Measurements from ENCODE around the gene MZB1.

The MZB1 gene

DNA sequence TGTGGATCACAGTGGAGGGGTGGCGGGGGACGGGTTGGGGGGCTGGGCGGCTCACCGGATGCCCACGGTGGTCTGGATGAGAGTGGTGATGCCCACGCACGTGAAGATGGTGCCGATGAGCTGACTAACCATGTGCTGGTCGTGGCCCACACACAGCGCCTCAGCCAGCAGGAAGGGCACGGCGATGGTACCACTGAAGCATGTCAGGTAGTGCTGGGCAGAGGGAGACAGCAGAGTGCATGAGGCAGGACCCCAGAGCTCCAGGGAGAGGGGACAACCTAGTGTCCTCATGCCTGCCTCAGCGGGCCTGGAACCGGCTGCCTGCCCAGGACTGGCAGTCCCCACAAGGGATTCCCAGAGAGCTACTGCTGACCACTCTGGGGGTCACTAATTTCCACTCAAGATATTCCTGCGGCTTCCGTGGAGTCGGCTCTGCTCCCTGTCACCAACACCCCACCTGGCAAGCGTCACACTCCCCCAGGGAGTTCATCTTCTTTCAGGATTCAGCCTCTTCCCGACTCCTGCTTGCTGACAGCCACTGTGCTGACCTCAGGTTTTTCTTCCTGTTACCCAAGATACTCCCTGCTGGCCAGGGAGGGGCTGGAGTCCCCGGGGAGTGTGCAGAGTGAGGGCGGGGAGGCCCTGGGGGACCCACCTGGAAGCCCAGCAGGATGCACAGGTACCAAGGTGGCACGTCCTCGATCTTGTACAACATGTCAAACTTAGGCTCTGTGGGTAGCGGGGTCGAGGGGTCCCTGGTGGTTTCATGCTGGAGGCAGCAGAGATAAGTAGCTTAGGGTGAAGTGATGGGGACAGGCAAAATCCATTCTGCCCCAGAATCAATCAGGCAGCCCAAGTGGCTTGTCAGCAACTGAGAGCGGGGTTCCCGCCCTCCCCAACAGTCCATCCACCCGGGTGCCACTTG, 7.6 kb downstream of the MZB1 start:
- DNase-seq (ENCODE audit: insufficient read length), result no peak
- FAIRE-seq, result no peak
- TF ChIP-seq POLR2A (IDR thresholded peaks at IDR 0.05; ENCODE audit: low read depth, low read length) (no peak), TAF1 (IDR thresholded peaks at IDR 0.05; ENCODE audit: borderline replicate concordance, low read depth, low read length) (no peak), POLR2AphosphoS5 (IDR thresholded peaks at IDR 0.05; ENCODE audit: low read depth, low read length) (no peak)

DNA sequence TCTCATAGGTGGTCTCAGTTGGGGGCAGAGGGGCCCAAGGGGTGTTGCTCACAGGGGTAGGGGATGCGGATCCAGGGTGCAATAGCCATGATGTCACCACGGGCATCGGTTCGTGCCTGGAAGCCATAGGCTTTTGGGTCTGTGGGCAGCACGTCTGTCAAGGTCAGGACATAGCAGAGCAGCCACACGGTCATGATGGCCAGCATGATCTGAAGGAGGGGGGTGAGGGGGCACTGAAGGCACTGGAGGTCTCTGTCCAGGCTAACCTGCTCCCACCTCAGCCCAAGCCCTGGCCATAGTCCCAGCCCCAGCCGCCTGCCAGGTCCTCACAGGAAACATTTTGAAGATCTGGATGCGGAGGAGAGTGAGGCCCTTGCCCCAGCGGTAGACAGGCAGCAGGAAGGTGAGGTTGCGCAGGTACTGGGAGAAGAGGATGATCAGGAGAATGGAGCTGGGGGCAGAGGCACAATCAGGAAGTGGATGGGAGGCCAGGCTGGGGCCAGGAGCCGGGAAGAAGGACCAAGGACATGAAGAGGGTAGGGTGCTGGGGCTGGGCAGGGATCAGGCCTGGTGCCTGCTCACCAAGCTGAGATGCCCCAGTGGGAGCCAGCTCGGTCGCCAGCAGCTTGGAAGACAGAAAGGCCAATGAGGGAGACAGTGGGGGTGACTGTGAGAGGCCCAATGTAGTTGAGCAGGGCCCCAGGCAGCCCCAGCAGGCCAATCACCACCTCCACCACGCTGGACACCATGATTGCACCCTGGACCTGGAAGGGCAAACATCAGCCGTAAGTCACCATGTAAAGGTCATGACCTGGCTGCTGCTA, 9.9 kb downstream of the MZB1 start:
- no peak for TF ChIP-seq TAF1 (IDR thresholded peaks at IDR 0.05; ENCODE audit: borderline replicate concordance, low read depth, low read length)
- no peak for TF ChIP-seq POLR2A (IDR thresholded peaks at IDR 0.05; ENCODE audit: low read depth, low read length)
- no peak for TF ChIP-seq POLR2AphosphoS5 (IDR thresholded peaks at IDR 0.05; ENCODE audit: low read depth, low read length)
- no peak for FAIRE-seq
- DNase-seq (ENCODE audit: insufficient read length), result no peak

DNA sequence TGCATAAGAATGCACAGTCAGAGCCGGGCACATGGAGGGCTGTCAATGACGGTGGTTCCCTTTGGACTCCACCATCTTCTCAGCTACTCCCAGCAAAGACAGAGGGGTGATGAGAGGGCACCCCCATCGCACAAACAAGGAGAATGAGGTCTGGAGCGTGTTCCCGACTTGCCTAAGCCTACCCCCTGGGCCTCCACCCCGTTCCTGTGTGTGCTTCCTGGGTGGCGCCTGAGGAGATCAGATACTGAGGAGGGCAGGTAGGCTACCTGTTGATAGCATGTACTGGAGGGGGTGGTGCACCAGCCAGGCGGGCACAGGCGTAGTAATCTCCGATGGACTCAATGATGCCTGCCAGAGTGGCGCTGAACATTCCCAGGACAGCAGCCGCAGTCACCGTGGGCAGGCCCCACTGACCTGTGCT, 10.8 kb downstream of the MZB1 start:
- DNase-seq (ENCODE audit: insufficient read length), result no peak
- TF ChIP-seq POLR2A (IDR thresholded peaks at IDR 0.05; ENCODE audit: low read depth, low read length), result no peak
- TF ChIP-seq POLR2AphosphoS5 (IDR thresholded peaks at IDR 0.05; ENCODE audit: low read depth, low read length), result no peak
- FAIRE-seq, result no peak

DNA sequence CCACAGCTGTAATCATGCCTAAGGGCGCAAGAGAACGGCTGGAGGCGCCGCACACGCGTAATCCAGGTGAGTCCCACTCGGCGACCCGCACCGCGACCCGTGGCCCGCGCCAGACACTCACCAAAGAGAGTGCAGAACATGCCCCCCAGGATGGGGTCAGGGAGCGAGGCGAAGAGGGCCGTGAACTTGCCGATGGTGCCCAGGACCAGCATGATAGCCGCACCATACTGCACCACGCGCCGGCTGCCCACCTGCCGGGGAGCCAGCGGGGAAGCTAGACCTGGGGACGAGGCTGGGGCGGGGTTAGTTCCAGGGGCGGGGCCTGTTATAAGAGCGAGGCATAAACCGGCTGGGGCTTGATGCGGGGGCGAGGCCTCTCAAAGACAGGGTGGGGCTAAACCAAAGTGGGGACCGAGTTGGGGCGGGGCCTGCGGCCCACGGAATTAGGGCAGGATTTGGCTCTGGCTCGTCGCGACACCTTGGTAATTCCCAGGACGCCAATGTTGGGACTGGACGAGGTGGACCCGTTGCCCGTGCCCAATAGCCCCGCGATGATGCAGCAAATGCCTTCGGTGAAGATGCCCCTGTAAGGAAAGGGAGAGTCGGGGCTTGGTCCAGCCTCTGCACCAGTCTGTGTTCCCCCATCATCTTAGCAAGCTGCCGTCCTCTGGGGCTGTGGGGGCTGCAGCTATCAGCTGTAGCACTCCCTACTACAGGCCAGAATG, 11.4 kb downstream of the MZB1 start:
- TF ChIP-seq TAF1 (IDR thresholded peaks at IDR 0.05; ENCODE audit: borderline replicate concordance, low read depth, low read length), result no peak
- TF ChIP-seq POLR2AphosphoS5 (IDR thresholded peaks at IDR 0.05; ENCODE audit: low read depth, low read length), result no peak
- no peak for TF ChIP-seq POLR2A (IDR thresholded peaks at IDR 0.05; ENCODE audit: low read depth, low read length)
- FAIRE-seq, result no peak
- no peak for DNase-seq (ENCODE audit: insufficient read length)

DNA sequence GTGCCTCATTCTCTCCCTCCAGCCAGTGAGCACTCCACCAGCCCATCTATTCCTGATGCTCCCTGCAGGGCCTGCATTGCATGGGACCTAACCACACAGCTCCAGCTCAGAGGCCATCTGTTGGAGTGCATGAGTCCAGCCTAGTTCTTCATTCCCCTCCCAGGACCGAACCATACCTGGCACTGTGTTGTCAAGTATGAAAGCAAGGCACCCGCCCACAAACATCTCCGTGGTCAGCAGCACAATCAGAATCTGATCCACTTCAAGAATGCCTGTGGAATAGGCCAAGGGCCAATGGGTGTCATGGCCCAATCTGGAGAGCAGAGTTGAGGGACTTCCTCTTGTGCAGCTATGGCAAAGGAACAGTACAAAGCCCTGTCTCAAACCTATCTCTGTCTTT, 12.5 kb downstream of the MZB1 start:
- no peak for DNase-seq (ENCODE audit: insufficient read length)
- FAIRE-seq, result no peak
- TF ChIP-seq POLR2A (IDR thresholded peaks at IDR 0.05; ENCODE audit: low read depth, low read length), result no peak
- no peak for TF ChIP-seq TAF1 (IDR thresholded peaks at IDR 0.05; ENCODE audit: borderline replicate concordance, low read depth, low read length)
- no peak for TF ChIP-seq POLR2AphosphoS5 (IDR thresholded peaks at IDR 0.05; ENCODE audit: low read depth, low read length)

DNA sequence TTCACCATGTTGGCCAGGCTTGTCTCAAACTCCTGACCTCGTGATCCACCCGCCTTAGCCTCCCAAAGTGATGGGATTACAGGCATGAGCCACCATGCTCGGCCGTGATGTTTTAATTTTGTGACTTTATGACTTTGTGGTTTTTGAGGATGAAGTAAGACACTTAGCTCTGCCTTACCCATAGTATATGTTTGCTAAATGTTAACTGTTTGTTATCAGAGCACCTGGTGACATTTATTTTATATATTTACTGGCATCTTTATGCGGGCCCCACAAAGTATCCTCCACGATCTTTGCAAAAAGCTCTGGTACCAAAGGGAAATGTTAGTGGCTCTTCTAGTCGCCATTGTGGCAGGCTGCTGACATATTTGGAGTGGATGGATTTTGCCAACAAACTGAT, 13.3 kb downstream of the MZB1 start:
- DNase-seq (ENCODE audit: insufficient read length) (no peak), FAIRE-seq (no peak)
- TF ChIP-seq POLR2AphosphoS5 (IDR thresholded peaks at IDR 0.05; ENCODE audit: low read depth, low read length) (no peak), TAF1 (IDR thresholded peaks at IDR 0.05; ENCODE audit: borderline replicate concordance, low read depth, low read length) (no peak), POLR2A (IDR thresholded peaks at IDR 0.05; ENCODE audit: low read depth, low read length) (no peak)

DNA sequence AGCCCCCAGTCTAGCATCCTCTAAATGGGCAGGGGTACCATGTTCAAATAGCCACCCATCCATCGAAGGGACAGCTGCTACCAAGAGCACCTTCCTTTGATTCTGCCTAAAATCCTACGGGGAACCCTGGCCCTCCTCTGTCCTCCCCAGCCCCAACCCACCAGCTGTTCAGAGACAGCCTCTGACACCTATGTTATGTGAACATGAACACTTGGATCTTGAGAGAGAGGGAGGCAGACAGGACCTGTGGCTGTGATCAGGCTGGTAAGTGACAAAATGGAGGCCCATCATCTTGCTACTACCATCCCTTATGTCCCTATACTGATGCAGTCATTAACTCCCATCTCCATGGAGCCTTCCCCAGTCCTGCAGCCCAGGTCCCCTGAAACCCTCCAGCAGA, 14.8 kb downstream of the MZB1 start:
- DNase-seq (ENCODE audit: insufficient read length) (no peak), FAIRE-seq (no peak)
- TF ChIP-seq POLR2AphosphoS5 (IDR thresholded peaks at IDR 0.05; ENCODE audit: low read depth, low read length) (no peak), POLR2A (IDR thresholded peaks at IDR 0.05; ENCODE audit: low read depth, low read length) (no peak), TAF1 (IDR thresholded peaks at IDR 0.05; ENCODE audit: borderline replicate concordance, low read depth, low read length) (no peak)

DNA sequence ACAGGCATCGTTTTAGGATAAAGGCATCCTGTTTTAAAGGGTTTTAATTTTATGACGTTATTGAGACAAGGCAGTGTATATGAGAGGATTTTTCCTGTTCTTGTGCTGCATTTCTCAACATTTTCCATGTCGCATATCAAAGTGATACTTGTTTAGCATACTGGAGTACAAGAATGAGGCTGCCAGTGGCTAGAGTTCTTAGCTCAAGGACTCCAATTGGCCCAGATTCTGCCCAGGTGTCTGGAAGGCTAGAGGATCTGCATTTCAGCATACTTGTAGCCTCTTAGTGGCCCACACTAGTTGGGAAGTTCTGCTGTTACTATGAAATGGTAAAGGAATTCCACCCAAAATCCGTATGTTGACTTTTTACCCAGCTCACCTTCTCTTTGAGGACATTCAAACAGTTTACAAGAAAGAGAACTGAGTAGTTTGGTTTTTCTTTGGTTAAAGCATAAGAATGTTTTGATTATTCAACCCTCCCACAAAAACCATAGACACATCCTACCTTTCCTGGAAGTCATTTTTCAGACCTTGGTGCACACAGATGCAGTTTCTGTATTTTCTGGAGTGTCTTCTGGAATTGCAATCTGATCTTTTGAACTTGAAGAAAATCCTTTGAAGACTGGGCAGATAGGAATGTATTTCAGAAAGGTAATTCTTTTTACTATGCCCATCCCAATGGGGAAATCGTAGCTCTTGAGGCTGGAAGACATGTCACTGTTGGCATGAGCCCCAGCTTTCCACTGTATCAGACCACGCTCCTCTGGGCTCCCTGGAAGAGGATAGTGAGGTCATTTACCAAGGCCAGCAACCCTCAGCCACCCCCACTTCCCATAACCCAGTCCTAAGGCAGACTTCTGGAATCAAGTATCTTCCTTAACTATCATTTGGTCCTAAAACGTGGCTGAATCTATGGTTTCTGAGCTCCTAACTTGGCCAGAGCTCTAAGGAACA, 18.0 kb downstream of the MZB1 start:
- FAIRE-seq, result no peak
- no peak for TF ChIP-seq TAF1 (IDR thresholded peaks at IDR 0.05; ENCODE audit: borderline replicate concordance, low read depth, low read length)
- no peak for TF ChIP-seq POLR2AphosphoS5 (IDR thresholded peaks at IDR 0.05; ENCODE audit: low read depth, low read length)
- no peak for TF ChIP-seq POLR2A (IDR thresholded peaks at IDR 0.05; ENCODE audit: low read depth, low read length)
- DNase-seq (ENCODE audit: insufficient read length), result no peak

DNA sequence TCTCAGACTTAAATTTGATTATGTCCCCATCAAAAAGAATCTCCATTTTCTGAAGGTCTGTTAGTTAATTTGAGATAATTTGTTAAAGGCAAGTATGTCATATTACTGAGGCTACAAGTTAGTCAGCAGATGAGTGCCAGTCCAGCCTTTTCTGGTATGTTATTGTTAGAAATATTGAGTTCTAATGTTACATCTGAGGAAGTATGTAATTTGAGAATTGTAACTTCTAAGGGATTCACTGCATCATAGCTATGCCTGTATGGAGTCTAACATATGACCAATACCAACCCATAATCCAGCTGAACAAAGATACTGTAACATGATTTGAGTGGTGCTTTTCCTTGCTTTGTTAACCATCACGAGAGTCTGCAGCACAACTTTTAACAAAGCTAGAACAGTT, 20.5 kb downstream of the MZB1 start:
- DNase-seq (ENCODE audit: insufficient read length) (no peak), FAIRE-seq (no peak)
- no peak for TF ChIP-seq POLR2A (IDR thresholded peaks at IDR 0.05; ENCODE audit: low read depth, low read length)
- no peak for TF ChIP-seq TAF1 (IDR thresholded peaks at IDR 0.05; ENCODE audit: borderline replicate concordance, low read depth, low read length)
- TF ChIP-seq POLR2AphosphoS5 (IDR thresholded peaks at IDR 0.05; ENCODE audit: low read depth, low read length), result no peak

DNA sequence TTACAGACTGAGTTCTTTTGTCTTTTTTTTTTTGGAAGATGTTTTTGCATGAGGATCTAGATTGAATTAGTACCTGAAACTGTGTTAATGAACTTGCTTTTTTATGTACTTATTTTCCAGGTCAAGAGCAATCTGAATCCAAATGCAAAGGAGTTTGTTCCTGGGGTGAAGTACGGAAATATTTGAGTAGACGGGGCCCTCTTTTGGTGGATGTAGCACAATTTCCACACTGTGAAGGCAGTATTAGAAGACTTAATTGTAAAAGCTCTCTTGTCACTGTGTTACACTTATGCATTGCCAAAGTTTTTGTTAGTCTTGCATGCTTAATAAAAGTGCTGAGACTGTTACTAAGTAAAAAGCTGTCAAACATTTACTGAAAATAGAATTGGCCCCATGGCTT, 21.1 kb downstream of the MZB1 start:
- no peak for TF ChIP-seq POLR2AphosphoS5 (IDR thresholded peaks at IDR 0.05; ENCODE audit: low read depth, low read length)
- FAIRE-seq (no peak), DNase-seq (ENCODE audit: insufficient read length) (no peak)

Measured in GM12892 (cell line).